GM21717 (cell line): Measurements from ENCODE around the gene TM9SF4.

Source experiments
- ATAC-seq: cut with Tn5 transposase; IDR thresholded peaks from one replicate; pipeline ENCODE4 v1.9.1; 2021; ENCODE audit warnings: mild to moderate bottlenecking, moderate library complexity; ENCODE audit not compliant: unreplicated experiment

Gene TM9SF4

GRCh38 chr20:32126919-32127318 lies 17.4 kb downstream of the TM9SF4 start:
- no peak for ATAC-seq

DNA sequence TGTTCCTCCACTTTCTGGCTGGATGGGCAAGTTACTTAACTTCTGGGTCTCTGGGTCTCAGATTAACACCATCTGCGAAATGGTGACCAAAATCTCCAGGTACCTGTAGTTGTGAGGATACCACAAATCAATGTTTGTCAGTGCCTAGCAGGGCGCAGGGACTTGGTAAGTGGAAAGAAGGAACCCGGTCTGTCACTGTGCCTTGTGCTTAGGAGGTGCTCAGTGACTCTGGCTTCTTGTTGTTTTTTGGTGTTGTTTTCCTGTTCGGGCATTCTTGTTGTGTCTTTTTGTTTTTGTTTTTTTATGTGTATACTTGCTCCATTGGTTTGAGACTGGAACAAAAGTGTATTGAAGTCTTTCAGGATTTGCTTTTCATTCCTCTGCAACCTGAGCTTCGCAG lies 17.8 kb downstream of the TM9SF4 start:
- no peak for ATAC-seq

- no peak for ATAC-seq
Measured at GRCh38 chr20:32128167-32128566, 18.7 kb downstream of the TM9SF4 start.

- no peak for ATAC-seq
Measured at GRCh38 chr20:32129863-32130262, 20.3 kb downstream of the TM9SF4 start.

- ATAC-seq: no peak
Measured at GRCh38 chr20:32130352-32130751, 20.8 kb downstream of the TM9SF4 start.

- ATAC-seq: no peak
Measured at GRCh38 chr20:32130965-32131364, 21.5 kb downstream of the TM9SF4 start.

DNA sequence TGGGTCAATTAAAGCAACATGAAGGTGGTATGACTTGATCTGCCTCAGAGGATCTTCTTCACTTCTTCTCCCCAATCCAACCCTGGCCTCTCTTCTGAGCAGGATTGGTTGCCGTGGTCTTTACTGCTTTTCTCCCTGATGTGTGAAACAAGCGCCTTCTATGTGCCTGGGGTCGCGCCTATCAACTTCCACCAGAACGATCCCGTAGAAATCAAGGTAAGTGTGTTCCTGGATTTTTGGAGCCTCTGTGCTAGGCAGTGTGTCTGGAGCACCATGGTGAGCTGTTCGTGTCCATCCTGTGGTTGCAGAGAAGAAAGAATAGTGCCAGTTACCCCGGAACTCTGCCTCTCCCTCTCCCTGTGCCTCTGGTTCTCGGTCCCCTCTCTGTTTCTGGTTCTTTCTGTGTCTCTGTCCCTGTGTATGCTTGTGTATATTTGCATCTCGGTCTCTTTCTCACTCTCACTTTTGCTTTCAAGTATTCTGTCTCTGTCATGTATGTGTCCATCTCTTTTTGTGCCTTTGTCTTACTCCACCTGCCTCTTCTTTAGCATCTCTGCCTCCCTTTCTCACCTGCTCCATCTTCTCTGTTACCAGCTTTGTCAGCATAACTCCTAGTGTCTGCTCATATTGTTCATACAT lies 23.5 kb downstream of the TM9SF4 start:
- ATAC-seq: peak; percentile 88

- ATAC-seq: no peak
Measured at GRCh38 chr20:32134026-32134425, 24.5 kb downstream of the TM9SF4 start.

DNA sequence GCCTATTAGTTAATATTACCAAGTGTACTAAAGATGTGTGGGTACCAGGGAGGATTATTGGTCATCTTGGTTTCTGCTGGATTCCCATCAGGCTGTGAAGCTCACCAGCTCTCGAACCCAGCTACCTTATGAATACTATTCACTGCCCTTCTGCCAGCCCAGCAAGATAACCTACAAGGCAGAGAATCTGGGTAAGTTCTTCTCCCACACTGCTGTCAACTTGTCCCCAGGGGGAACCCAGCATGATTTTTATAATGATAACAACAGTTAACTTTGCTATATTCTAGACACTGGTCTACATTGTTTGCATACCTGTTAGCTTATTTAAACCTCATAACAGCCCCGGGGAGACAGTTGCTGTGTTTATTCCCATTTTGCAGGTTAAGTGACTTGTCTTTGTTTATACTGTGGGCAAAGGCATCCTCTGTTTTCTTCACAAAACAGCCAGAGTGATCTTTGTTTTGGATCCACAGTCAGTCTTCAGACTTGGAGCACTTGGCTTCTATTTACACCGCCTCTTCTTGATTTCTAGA lies 26.5 kb downstream of the TM9SF4 start:
- no peak for ATAC-seq

GRCh38 chr20:32138921-32139320 lies 29.4 kb downstream of the TM9SF4 start:
- no peak for ATAC-seq

DNA sequence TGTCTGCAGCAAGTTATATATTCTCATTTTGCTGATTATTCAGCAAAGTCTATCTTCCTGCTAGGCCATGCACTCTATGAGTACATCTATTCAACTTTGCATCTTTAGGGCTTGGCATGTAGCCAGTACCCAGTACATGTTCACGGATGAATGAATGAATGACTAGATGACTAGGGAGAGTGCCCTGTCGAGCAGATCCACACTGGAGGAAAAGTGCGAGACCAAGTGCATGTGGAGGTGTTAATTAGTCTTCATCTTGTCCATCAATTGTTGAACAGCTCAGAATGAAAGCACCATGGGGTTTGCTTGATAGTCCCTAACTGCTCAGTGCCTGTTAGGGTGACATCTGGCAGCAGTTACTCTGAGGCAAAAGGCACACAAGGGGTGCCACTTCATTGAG lies 30.4 kb downstream of the TM9SF4 start:
- no peak for ATAC-seq

GRCh38 chr20:32140603-32141002 lies 31.1 kb downstream of the TM9SF4 start:
- ATAC-seq: no peak

GRCh38 chr20:32141465-32141980 lies 32.0 kb downstream of the TM9SF4 start:
- no peak for ATAC-seq

DNA sequence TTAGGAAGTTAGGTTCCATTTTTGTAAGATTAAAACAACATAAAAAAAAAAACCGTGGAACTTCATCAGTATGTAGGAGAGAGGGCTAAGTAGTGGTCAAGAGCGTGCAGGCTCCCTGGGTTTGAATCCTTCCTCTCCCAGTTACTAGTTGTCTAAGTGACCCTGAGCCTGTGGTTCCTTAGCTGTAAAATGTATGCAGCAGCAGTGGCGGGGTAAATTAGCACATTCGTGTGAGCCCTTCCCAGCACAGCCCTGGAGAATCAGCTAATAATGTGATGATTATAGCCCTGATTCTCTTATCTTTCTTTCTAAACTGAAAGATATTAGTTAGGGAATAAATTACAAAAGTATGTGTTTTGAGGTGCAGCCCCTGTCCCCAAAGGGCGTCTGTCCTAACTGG lies 32.6 kb downstream of the TM9SF4 start:
- ATAC-seq: no peak

DNA sequence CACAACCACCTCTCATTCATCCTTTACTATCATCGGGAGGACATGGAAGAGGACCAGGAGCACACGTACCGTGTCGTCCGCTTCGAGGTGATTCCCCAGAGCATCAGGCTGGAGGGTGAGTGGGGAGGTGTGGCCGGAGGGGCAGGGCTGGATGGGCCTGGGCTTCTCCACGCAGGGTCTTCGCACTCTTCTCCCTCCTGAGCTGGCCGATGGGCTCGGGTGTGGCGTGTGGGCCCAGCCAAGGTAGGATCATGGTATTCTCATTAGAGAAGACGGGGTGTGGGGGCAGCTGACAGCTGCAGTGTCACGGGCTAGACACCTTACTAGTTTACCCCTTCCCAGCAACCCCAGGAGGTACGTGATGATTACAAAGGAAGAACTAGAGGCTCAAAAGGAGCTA lies 33.5 kb downstream of the TM9SF4 start:
- no peak for ATAC-seq

- no peak for ATAC-seq
Measured at GRCh38 chr20:32144898-32145662, 35.6 kb downstream of the TM9SF4 start.

DNA sequence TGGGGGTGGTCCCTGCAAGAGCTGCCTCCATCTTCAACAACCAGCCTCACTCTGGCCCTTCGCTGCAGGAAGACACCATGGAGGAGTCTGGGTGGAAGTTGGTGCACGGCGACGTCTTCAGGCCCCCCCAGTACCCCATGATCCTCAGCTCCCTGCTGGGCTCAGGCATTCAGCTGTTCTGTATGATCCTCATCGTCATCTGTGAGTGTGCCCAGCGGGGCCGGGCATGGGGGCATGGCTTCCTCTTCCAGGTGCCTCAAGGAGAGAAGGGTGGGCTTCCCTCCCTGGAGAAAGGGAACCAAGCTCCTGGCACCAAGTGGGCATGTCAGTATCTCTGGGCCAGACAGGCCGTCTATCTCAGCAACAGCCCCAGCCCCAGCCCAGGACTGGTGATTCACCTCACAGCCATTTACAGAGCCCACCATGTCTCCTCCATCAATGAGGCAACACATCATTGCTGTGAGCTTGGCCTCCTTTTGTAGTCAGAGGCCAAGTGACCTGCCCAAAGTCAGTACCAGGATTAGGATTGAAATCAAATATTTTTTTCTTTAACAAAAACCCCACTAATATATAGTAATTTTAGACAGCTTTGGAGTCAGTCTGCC lies 40.2 kb downstream of the TM9SF4 start:
- ATAC-seq: no peak

DNA sequence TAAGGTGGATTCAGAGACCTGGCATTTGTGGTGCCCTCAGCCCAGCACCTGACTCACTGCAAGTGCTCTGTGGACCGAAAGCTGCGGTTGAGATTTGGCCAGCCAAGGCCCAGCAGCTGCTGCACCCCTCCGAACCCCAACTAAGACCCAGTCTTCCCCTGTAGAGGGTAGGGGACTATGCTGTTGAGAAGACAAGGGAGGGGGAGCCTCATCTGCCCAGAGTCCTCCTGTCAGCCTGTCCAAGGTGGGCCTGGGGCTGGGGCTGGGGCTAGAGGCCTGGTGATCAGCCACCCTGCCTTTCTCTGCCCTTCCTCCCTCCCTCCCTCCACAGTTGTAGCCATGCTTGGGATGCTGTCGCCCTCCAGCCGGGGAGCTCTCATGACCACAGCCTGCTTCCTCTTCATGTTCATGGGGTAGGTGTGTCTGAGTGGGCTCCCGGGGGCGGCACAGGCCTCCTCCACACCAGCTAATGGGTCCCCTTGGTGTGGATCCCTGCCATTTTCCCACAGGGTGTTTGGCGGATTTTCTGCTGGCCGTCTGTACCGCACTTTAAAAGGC lies 40.9 kb downstream of the TM9SF4 start:
- no peak for ATAC-seq

DNA sequence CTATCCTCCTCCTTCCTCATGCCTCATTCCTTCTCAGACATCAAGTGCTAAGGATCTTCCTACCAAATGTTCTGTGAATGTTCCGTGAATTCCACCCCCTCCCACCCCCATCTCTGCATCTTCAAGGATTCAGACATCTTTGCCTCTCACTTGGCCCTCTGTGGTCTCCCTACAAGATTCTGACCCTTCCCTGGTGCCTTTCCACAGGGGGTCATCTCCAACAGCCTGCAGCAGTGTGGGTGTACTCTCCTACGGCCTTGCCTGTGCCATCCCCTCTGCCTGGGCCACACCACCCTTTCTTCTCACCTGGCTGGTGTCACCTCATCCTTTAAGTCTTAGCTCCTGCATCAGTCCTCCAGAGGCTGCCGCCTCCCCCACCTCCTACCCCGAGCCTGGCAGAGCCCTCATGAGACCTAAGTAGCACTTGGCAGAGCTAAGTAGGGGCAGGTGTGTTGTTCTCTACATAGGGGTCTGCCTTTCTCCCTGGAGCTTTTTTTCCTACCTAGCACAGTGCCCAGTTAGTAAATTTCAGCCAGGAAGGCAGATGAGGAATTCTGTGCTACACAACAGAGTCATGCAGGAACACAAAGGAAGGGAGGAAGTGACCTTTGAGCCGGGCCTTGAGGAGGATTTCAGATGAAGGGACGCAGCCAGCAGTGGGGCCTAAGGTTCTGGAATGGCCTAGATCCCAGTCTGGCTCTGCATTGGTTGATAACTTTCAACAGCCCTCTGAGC lies 43.1 kb downstream of the TM9SF4 start:
- no peak for ATAC-seq

DNA sequence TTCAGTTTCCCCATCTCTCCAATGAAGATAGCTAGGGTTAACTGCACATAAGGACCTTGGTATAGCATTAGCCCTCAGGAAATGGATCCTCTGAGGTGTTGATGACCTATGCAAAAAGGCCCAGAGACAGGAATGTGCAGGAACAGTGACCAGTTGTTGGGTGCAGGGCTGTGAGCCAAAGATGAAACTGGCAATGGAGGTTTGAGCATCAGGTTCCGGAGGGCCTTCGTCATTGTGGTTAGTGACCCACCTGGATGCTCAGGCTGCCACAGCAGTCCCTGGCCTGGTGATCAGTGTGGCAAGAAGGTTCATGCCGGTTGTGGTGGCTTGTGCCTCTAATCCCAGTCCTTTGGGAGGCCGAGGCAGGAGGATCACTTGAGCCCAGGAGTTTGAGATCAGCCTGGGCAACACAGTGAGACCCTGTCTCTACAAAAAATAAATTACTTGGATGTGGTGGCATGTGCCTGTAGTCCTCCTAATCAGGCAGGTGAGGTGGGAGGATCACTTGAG lies 43.7 kb downstream of the TM9SF4 start:
- no peak for ATAC-seq

DNA sequence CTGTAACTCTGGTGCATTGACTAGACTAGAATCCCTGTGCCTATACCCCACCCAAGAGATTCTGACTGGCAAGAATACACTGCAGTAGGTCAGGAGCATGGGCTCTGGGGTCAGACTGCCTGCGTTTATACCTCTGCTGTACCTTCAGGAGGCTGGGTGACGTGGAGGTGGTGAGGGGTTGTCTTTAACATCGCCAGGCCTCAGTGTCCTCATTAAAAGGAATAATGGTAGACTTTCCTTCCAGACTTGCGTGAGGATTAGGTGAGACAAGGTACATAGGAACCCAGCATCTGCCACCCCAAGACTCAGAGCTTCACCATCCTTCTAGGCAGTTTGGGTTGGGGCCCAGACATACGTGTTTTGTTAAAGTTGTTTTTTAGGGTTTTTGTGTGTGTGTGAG lies 44.3 kb downstream of the TM9SF4 start:
- ATAC-seq: no peak
